ENCODE measurements around the gene TOX3.

GRCh38 chr16:52586159-52586558 lies 39.2 kb upstream of the TOX3 start:
- no peak for TF ChIP-seq POLR2A (IDR thresholded peaks at IDR 0.05; ENCODE audit: low read depth, low read length)
- no peak for TF ChIP-seq BRCA1 (IDR thresholded peaks at IDR 0.05; ENCODE audit: low read depth, low read length)
- TF ChIP-seq FOXM1 (IDR thresholded peaks at IDR 0.05; ENCODE audit: low read depth, low read length), result no peak
- no peak for TF ChIP-seq BHLHE40 (IDR thresholded peaks at IDR 0.05; ENCODE audit: borderline replicate concordance in 1 of 2, low read depth in 2 of 2, low read length in 1 of 2)
